GM23338 (cell line): ENCODE results near the gene HSCB. TPM values are rescaled to one million over a fixed set of nuclear protein-coding genes. Genes with fewer than 3 reads are reported as not detected.
"Not testable (repeated sequence)": the region's sequence is repeated elsewhere in the genome, so short reads cannot be mapped to it uniquely, and the experiment has no call there.

Source experiments
- ATAC-seq: fragments of 200-7000 bp; cut with Tn5 transposase; 3 replicates; pipeline ENCODE4 v1.9.1; 2020
- DNase-seq: peaks from one replicate; pipeline ENCODE4 v3.0.0-alpha.2; 2015; ENCODE audit warnings: low spot score
- H2AFZ ChIP-seq: fragments of 200-600 bp; sonication (generic); 2 replicates; pipeline ENCODE4 v1.8.0; 2016; ENCODE audit warnings: antibody characterized with exemption, mild to moderate bottlenecking, moderate library complexity
- H3F3A ChIP-seq: fragments of 200-600 bp; sonication (generic); replicated peaks from 2 replicates; pipeline ENCODE4 v1.8.0; 2017; ENCODE audit warnings: antibody characterized with exemption, mixed run types, low read depth
- H3K27ac ChIP-seq: fragments of 200-600 bp; sonication (generic); 2 replicates; pipeline ENCODE4 v1.6.1; 2016; ENCODE audit warnings: low read depth
- H3K27me3 ChIP-seq: fragments of 200-600 bp; sonication (generic); 2 replicates; pipeline ENCODE4 v1.8.0; 2016; ENCODE audit warnings: mild to moderate bottlenecking, mixed run types, moderate library complexity; ENCODE audit not compliant: insufficient read depth
- H3K36me3 ChIP-seq: fragments of 200-600 bp; sonication (generic); 2 replicates; pipeline ENCODE4 v1.8.0; 2016; ENCODE audit warnings: mild to moderate bottlenecking; ENCODE audit not compliant: insufficient read depth
- H3K4me1 ChIP-seq: fragments of 200-600 bp; sonication (generic); 2 replicates; pipeline ENCODE4 v1.8.0; 2016; ENCODE audit warnings: mild to moderate bottlenecking, moderate library complexity; ENCODE audit not compliant: insufficient read depth
- H3K4me2 ChIP-seq: fragments of 200-600 bp; sonication (generic); 2 replicates; pipeline ENCODE4 v1.7.1; 2017; ENCODE audit warnings: mixed run types
- H3K4me3 ChIP-seq: fragments of 200-600 bp; sonication (generic); 2 replicates; pipeline ENCODE4 v1.6.1; 2016; ENCODE audit warnings: mixed run types
- H3K79me2 ChIP-seq: fragments of 200-600 bp; sonication (generic); replicated peaks from 2 replicates; pipeline ENCODE4 v1.8.0; 2017; ENCODE audit warnings: mild to moderate bottlenecking; ENCODE audit not compliant: insufficient read depth
- H3K9me2 ChIP-seq: fragments of 200-600 bp; sonication (generic); 2 replicates; pipeline ENCODE4 v1.8.0; 2017; ENCODE audit not compliant: insufficient read depth
- H4K20me1 ChIP-seq: fragments of 200-600 bp; sonication (generic); replicated peaks from 2 replicates; pipeline ENCODE4 v1.8.0; 2017; ENCODE audit warnings: mild to moderate bottlenecking; ENCODE audit not compliant: insufficient read depth
- H3K27ac Mint-ChIP-seq: 2 replicates; pipeline ENCODE4 v1.8.0; 2020; ENCODE audit warnings: inconsistent platforms, mild to moderate bottlenecking, moderate library complexity, mixed read lengths
- H3K27me3 Mint-ChIP-seq: 3 replicates; pipeline ENCODE4 v1.8.0; 2022; ENCODE audit warnings: low read depth, mild to moderate bottlenecking, moderate library complexity, mixed read lengths, inconsistent platforms; ENCODE audit not compliant: insufficient read depth, poor library complexity
- H3K36me3 Mint-ChIP-seq: 3 replicates; pipeline ENCODE4 v1.8.0; 2021; ENCODE audit warnings: low read depth, mild to moderate bottlenecking, inconsistent platforms, moderate library complexity, mixed read lengths
- H3K4me1 Mint-ChIP-seq: 3 replicates; pipeline ENCODE4 v1.8.0; 2020; ENCODE audit warnings: mild to moderate bottlenecking, inconsistent platforms, mixed read lengths
- H3K4me3 Mint-ChIP-seq: 3 replicates; pipeline ENCODE4 v1.8.0; 2021; ENCODE audit warnings: moderate library complexity, mild to moderate bottlenecking, inconsistent platforms, mixed read lengths
- H3K9me3 Mint-ChIP-seq: 3 replicates; pipeline ENCODE4 v1.8.0; 2020; ENCODE audit warnings: moderate library complexity, mild to moderate bottlenecking, inconsistent platforms, mixed read lengths
- CREB1 ChIP-seq: fragments of 250-450 bp; sonication (Bioruptor Pico); IDR thresholded peaks from 2 replicates; pipeline ENCODE4 v1.5.0; 2020; ENCODE audit warnings: low read depth, mild to moderate bottlenecking, moderate library complexity
- ETS1 ChIP-seq: IDR thresholded peaks from 2 replicates; pipeline ENCODE4 v1.6.1; 2016; ENCODE audit warnings: antibody characterized with exemption
- EZH2phosphoT487 ChIP-seq: fragments of 200-600 bp; sonication (generic); IDR thresholded peaks from one replicate; pipeline ENCODE4 v1.8.1; 2018; ENCODE audit warnings: antibody characterized with exemption; ENCODE audit not compliant: unreplicated experiment
- JUNB ChIP-seq: IDR thresholded peaks from one replicate; pipeline ENCODE4 v1.6.1; 2016; ENCODE audit warnings: antibody characterized with exemption; ENCODE audit not compliant: unreplicated experiment
- NANOG ChIP-seq: IDR thresholded peaks from 2 replicates; pipeline ENCODE4 v1.6.1; 2016; ENCODE audit warnings: antibody characterized with exemption, borderline replicate concordance
- ZNF331 ChIP-seq: fragments of 250-450 bp; sonication (Bioruptor Pico); IDR thresholded peaks from 2 replicates; pipeline ENCODE4 v1.5.0; 2020; ENCODE audit warnings: low read depth, mild to moderate bottlenecking, moderate library complexity
- ZNF462 ChIP-seq: fragments of 250-450 bp; sonication (Bioruptor Pico); IDR thresholded peaks from 2 replicates; pipeline ENCODE4 v1.5.0; 2020; ENCODE audit warnings: mild to moderate bottlenecking, moderate library complexity
- polyA plus RNA-seq: library from polyadenylated mRNA; unstranded; fragments of >200 nt; fragmentation: Nextera tagmentation; extraction: Ambion mirVana; gene quantifications from 2 replicates; pipeline ENCODE4 v1.2.1, GENCODE V29; 2016
- total RNA-seq: library from RNA; depleted of rRNA; stranded (reverse); fragments of >200 nt; shearing (Covaris generic); gene quantifications from 2 replicates; pipeline ENCODE4 v1.2.3, GENCODE V29; 2014

HSCB gene
- total and polyA plus RNA-seq, 2 experiments from 2014 or later = 18.6 to 30.9 TPM

GRCh38 chr22:28761449-28761755 is 19.6 kb downstream of the HSCB start (continued):
- TF ChIP-seq ZNF331 (CRISPR knock-in tag) (no peak), NANOG (no peak), ZNF462 (CRISPR knock-in tag) (no peak), JUNB (no peak), ETS1 (no peak), CREB1 (no peak), EZH2phosphoT487 (no peak)

- H3K9me3 Mint-ChIP-seq = peaks cover 23% of the 10 kb centered on the region
- H3F3A ChIP-seq, ATAC-seq, H3K4me3 ChIP-seq, H4K20me1 ChIP-seq, H3K79me2 ChIP-seq, H3K4me2 ChIP-seq, H3K36me3 ChIP-seq, H3K27ac ChIP-seq, H3K4me3 Mint-ChIP-seq, H2AFZ ChIP-seq, H3K9me2 ChIP-seq, H3K27me3 ChIP-seq, DNase-seq, H3K27ac Mint-ChIP-seq: not testable (repeated sequence)
- peaks cover 22% of the 10 kb centered on the region for H3K4me1 Mint-ChIP-seq
- H3K27me3 Mint-ChIP-seq = peaks cover 13% of the 10 kb centered on the region
- H3K36me3 Mint-ChIP-seq = peaks cover 21% of the 10 kb centered on the region
- H3K4me1 ChIP-seq = peaks cover 14% of the 10 kb centered on the region; the same call in 1 of the 2 replicates
Measured at GRCh38 chr22:28762000-28762399, 20.2 kb downstream of the HSCB start.
